HL-60 (cell line): ENCODE data around the gene DSC1.

Experiments used
- DNase-seq, 2 experiments: peaks; one replicate each; pipeline ENCODE4 v3.0.0-alpha.2; 2010 to 2020; ENCODE audit warnings: low read depth in 1 of 2, low spot score in 1 of 2
- H3K27ac ChIP-seq: fragments of 250-450 bp; sonication (Bioruptor Pico); replicated peaks from 2 replicates; pipeline ENCODE4 v1.5.1; 2020; ENCODE audit warnings: mild to moderate bottlenecking, moderate library complexity
- H3K27me3 ChIP-seq: fragments of 250-450 bp; sonication (Bioruptor Pico); 2 replicates; pipeline ENCODE4 v1.5.1; 2021; ENCODE audit warnings: mild to moderate bottlenecking, moderate library complexity; ENCODE audit not compliant: insufficient read depth, poor library complexity, severe bottlenecking
- H3K4me3 ChIP-seq: replicated peaks from 2 replicates; pipeline ENCODE4 v1.5.1; 2011; ENCODE audit warnings: mild to moderate bottlenecking, control low read depth, low read length; ENCODE audit not compliant: insufficient read depth
- CTCF ChIP-seq: IDR thresholded peaks from one replicate; pipeline ENCODE4 v1.5.1; 2011; ENCODE audit warnings: low read length, control low read depth, inconsistent platforms; ENCODE audit not compliant: insufficient read depth
- GABPA ChIP-seq: IDR thresholded peaks from 2 replicates; pipeline ENCODE4 v1.6.1; 2012; ENCODE audit warnings: low read depth
- POLR2AphosphoS5 ChIP-seq: IDR thresholded peaks from 2 replicates; pipeline ENCODE4 v1.6.1; 2012; ENCODE audit warnings: low read depth
- REST ChIP-seq: IDR thresholded peaks from 2 replicates; pipeline ENCODE4 v1.6.1; 2012; ENCODE audit warnings: low read depth; ENCODE audit not compliant: insufficient replicate concordance
- SPI1 ChIP-seq: IDR thresholded peaks from 2 replicates; pipeline ENCODE4 v1.6.1; 2012; ENCODE audit warnings: low read depth, mild to moderate bottlenecking, borderline replicate concordance

DSC1 gene

GRCh38 chr18:31100436-31101182, 62.0 kb downstream of the DSC1 start:
- TF ChIP-seq SPI1: no peak
- TF ChIP-seq GABPA: no peak
- TF ChIP-seq CTCF: no peak
- no peak for TF ChIP-seq REST
- TF ChIP-seq POLR2AphosphoS5: no peak
- Histone ChIP-seq H3K4me3 (peak overlapping the region; percentile 54), H3K27me3 (no peaks in the 10 kb centered on the region), H3K27ac (peak overlapping the region; percentile 51; the same call in 1 of the 2 replicates)
- no peak for DNase-seq

- no peak overlapping the region for H3K27ac ChIP-seq
- DNase-seq: no peak
Observed at GRCh38 chr18:31099450-31100230, 63.0 kb downstream of the DSC1 start.

More at GRCh38 chr18:31099450-31100230, 63.0 kb downstream of the DSC1 start:
- H3K4me3 ChIP-seq: no peak overlapping the region
- H3K27me3 ChIP-seq: no peaks in the 10 kb centered on the region
- TF ChIP-seq CTCF (no peak), REST (no peak), POLR2AphosphoS5 (no peak), GABPA (no peak), SPI1 (no peak)
